ENCODE results near the gene SAMD15.
"Not testable (repeated sequence)": the region's sequence is repeated elsewhere in the genome, so short reads cannot be mapped to it uniquely, and the experiment has no call there.

The SAMD15 gene

GRCh38 chr14:77376771-77377501 lies at the start of gene SAMD15, which contains the start of gene TMED8:
Gene SAMD15, plus strand, starts transcription at chr14:77377379. Its CDS starts 40 bp downstream, at chr14:77377419.
Gene TMED8, minus strand, starts transcription at chr14:77377094. Its CDS starts 41 bp downstream, at chr14:77377053.
- peak within 1 kb of the TSS; percentile 87 for H3K27ac ChIP-seq
- TF ChIP-seq ZFX (IDR thresholded peaks at IDR 0.05; ENCODE audit: borderline replicate concordance) (no peak), CTCF (IDR thresholded peaks at IDR 0.05) (peak; percentile 33; the same call in 1 of the 2 replicates)

- H3K27ac ChIP-seq, result no peak overlapping the region
- no peak for TF ChIP-seq ZFX (IDR thresholded peaks at IDR 0.05; ENCODE audit: borderline replicate concordance)
- TF ChIP-seq CTCF (IDR thresholded peaks at IDR 0.05), result no peak
Observed at GRCh38 chr14:77329872-77330271, 47.3 kb upstream of the SAMD15 start.

DNA sequence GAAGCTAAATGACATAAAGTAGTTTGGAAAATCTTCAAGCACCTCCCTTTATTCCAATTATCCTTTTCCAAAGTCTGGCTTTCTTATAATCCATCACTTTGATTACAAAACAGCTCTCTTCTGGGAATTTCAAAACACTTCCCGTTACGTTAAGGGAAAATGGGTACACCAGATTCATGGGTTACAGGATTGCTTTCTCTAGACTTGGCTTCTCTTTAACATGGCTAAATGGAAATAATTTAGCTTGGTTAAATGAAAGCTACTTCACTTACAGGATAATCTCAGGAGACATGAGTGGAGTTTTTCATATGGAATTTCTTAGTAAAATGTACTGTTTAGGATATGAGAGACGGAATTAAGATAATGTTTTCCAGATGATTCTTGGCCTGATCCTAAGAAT lies 41.6 kb upstream of the SAMD15 start:
- no peak for TF ChIP-seq ZFX (IDR thresholded peaks at IDR 0.05; ENCODE audit: borderline replicate concordance)
- no peak for TF ChIP-seq CTCF (IDR thresholded peaks at IDR 0.05)
- no peak overlapping the region for H3K27ac ChIP-seq

DNA sequence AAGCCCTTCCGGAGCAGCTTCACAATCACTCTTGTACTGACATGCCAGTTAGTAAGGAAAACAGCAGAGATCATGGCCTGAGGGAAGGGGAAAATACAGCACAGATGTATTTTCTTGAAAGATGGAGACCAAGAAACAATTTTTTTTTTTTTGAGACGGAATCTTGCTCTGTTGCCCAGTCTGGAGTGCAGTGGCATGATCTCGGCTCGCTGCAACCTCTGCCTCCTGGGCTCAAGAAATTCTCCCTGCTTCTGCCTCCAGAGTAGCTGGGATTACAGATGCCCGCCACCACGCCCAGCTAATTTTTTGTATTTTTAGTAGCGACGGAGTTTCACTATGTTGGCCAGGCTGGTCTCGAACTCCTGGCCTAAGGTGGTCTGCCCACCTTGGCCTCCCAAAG lies 39.9 kb upstream of the SAMD15 start:
- not testable (repeated sequence) for H3K27ac ChIP-seq

DNA sequence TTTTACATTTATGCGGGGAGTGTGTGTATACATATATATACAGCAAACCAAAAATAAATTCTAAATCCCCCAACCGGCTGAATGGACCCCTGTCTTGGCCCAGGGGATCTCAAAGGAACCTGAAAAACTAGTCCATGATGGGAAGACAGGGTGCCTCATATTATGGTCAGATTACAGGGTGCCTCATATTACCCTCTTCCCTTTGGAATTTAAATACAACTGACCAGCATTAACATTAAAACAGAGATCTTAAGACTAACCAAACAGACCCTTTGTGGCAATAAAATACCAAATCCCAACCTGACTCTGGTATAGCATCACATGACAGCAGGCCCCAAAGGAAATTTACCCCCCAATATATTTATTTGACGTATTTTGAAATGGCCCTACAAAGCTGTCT lies 39.3 kb upstream of the SAMD15 start:
- H3K27ac ChIP-seq, result no peak overlapping the region
- TF ChIP-seq ZFX (IDR thresholded peaks at IDR 0.05; ENCODE audit: borderline replicate concordance), result no peak
- no peak for TF ChIP-seq CTCF (IDR thresholded peaks at IDR 0.05)

GRCh38 chr14:77338302-77338701 lies 38.9 kb upstream of the SAMD15 start:
- no peak for TF ChIP-seq ZFX (IDR thresholded peaks at IDR 0.05; ENCODE audit: borderline replicate concordance)
- no peak for TF ChIP-seq CTCF (IDR thresholded peaks at IDR 0.05)

GRCh38 chr14:77339407-77339806 lies 37.8 kb upstream of the SAMD15 start:
- no peak overlapping the region for H3K27ac ChIP-seq

More at GRCh38 chr14:77338302-77338701, 38.9 kb upstream of the SAMD15 start:
- no peak overlapping the region for H3K27ac ChIP-seq

More at GRCh38 chr14:77339407-77339806, 37.8 kb upstream of the SAMD15 start:
- no peak for TF ChIP-seq CTCF (IDR thresholded peaks at IDR 0.05)
- TF ChIP-seq ZFX (IDR thresholded peaks at IDR 0.05; ENCODE audit: borderline replicate concordance), result no peak
